Calu3 (cell line): ENCODE results near the gene ATP6V1G1. TPM values are rescaled to one million over a fixed set of nuclear protein-coding genes. Genes with fewer than 3 reads are reported as not detected.

Experiments
- BruUV-seq: library from RNA; stranded (reverse); fragments of 400-500 nt; replicated peaks from 2 replicates; lab custom pipeline; 2021; lab: Mats Ljungman, UMichigan
- CTCF ChIA-PET: fragments of 300-600 bp; sonication (Branson Sonifier 250); formaldehyde crosslinking; loops from one replicate; lab custom pipeline; 2022; ENCODE audit warnings: antibody characterized with exemption; lab: Charles Lee
- DNase-seq: peaks from one replicate; pipeline ENCODE4 v3.0.0; 2022
- H3K27ac Mint-ChIP-seq: one replicate; pipeline ENCODE4 v1.8.0; 2022; ENCODE audit warnings: mixed read lengths; ENCODE audit not compliant: unreplicated experiment
- H3K27me3 Mint-ChIP-seq: one replicate; pipeline ENCODE4 v1.8.0; 2022; ENCODE audit warnings: mixed read lengths; ENCODE audit not compliant: unreplicated experiment
- H3K36me3 Mint-ChIP-seq: one replicate; pipeline ENCODE4 v1.8.0; 2022; ENCODE audit warnings: mild to moderate bottlenecking, moderate library complexity, mixed read lengths; ENCODE audit not compliant: insufficient read depth, unreplicated experiment
- H3K4me1 Mint-ChIP-seq: one replicate; pipeline ENCODE4 v1.8.0; 2022; ENCODE audit warnings: mild to moderate bottlenecking, low read depth, mixed read lengths; ENCODE audit not compliant: unreplicated experiment
- H3K4me3 Mint-ChIP-seq: one replicate; pipeline ENCODE4 v1.8.0; 2022; ENCODE audit warnings: mild to moderate bottlenecking, low read depth, moderate library complexity, mixed read lengths; ENCODE audit not compliant: unreplicated experiment
- H3K9me3 Mint-ChIP-seq: one replicate; pipeline ENCODE4 v1.8.0; 2022; ENCODE audit warnings: low read depth, mixed read lengths; ENCODE audit not compliant: unreplicated experiment
- CTCF ChIP-seq: fragments of 200-600 bp; IDR thresholded peaks from one replicate; pipeline ENCODE4 v1.8.0; 2022; ENCODE audit warnings: antibody characterized with exemption; ENCODE audit not compliant: unreplicated experiment
- intact Hi-C: fragments of 100-400 bp; cut with micrococcal nuclease; formaldehyde crosslinking; loops from one replicate; pipeline ENCODE4 v1.10.0; 2022; ENCODE audit not compliant: unreplicated experiment
- total RNA-seq: library from RNA; stranded (reverse); gene quantifications from 2 replicates; pipeline ENCODE4 v1.2.3, GENCODE V29; 2022

ATP6V1G1 gene
- total RNA-seq, 1 experiment from 2014 or later, result 50.1 TPM

DNA sequence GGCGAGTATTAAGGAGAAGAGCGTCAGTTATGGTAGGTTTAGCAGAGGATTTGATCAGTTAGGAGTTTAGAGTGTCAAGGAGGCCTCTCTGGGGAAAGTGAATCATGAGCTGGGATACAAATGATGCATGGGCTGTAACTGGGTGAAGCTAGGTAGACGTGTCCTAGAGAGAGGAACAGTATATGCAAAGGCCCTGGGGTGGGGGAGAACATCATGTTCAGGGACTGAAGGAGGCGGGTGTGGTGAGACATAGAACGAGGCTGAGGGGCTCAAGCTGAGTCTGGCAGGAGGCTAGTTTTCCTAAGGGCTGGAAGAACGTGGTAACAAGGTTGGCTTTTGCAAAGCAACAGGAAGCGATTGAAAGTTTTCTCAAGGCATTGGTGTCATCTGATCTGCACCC lies 34.0 kb downstream of the ATP6V1G1 start:
- Mint-ChIP-seq H3K27ac (no peak overlapping the region), H3K36me3 (no peaks in the 10 kb centered on the region), H3K27me3 (no peaks in the 10 kb centered on the region), H3K4me3 (no peak overlapping the region), H3K9me3 (no peaks in the 10 kb centered on the region), H3K4me1 (peaks cover 12% of the 10 kb centered on the region)
- no TSS peak for BruUV-seq
- TF ChIP-seq CTCF, result no peak
- no peak for DNase-seq
- intact Hi-C loops, result no loop called here
- CTCF ChIA-PET, result no interaction called here

DNA sequence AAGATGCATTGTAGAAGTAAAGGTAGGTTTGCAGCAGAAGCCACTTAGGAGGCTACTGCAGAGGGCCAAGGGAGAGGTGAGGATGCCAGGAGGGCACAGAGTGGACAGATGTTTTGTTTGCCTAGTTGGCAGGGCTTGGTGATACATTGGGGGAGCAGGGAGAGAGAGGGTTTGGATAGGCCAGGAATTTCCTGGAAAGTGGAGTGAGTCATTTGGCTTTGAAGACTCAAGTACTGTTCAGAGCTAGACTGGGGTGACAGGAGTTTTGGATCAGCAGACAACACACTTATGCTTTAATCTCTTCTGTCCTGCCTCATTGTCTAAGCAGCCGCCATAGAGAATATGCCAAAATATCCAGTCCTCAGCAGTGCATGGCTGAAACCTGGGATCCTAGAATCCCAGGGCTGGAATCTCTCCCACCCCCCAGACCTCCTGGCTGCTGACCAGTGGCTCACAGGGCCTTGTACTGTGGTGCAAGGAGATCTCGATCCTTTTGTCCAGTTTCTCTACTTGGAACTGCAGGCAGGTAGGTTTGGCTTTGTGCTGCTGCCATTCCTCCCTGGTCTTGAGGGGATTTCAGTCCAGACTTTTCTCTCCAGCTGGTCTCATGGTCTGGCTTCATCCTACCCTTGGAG lies 34.5 kb downstream of the ATP6V1G1 start:
- H3K36me3 Mint-ChIP-seq, result no peaks in the 10 kb centered on the region
- H3K4me3 Mint-ChIP-seq, result no peak overlapping the region
- H3K27me3 Mint-ChIP-seq, result no peaks in the 10 kb centered on the region
- H3K4me1 Mint-ChIP-seq, result peaks cover 12% of the 10 kb centered on the region
- no peak for DNase-seq
- no TSS peak for BruUV-seq
- no peak overlapping the region for H3K27ac Mint-ChIP-seq
- no peaks in the 10 kb centered on the region for H3K9me3 Mint-ChIP-seq
- TF ChIP-seq CTCF, result no peak
- CTCF ChIA-PET, result no interaction called here
- intact Hi-C loops, result no loop called here

GRCh38 chr9:114624677-114625076 lies 37.1 kb downstream of the ATP6V1G1 start:
- no peak overlapping the region for H3K4me3 Mint-ChIP-seq
- DNase-seq, result no peak
- H3K9me3 Mint-ChIP-seq, result no peaks in the 10 kb centered on the region
- no peaks in the 10 kb centered on the region for H3K27me3 Mint-ChIP-seq
- BruUV-seq, result no TSS peak
- H3K4me1 Mint-ChIP-seq, result peaks cover 12% of the 10 kb centered on the region
- intact Hi-C loops, result no loop called here
- no peaks in the 10 kb centered on the region for H3K36me3 Mint-ChIP-seq
- CTCF ChIA-PET, result no interaction called here
- no peak overlapping the region for H3K27ac Mint-ChIP-seq
- TF ChIP-seq CTCF, result no peak

DNA sequence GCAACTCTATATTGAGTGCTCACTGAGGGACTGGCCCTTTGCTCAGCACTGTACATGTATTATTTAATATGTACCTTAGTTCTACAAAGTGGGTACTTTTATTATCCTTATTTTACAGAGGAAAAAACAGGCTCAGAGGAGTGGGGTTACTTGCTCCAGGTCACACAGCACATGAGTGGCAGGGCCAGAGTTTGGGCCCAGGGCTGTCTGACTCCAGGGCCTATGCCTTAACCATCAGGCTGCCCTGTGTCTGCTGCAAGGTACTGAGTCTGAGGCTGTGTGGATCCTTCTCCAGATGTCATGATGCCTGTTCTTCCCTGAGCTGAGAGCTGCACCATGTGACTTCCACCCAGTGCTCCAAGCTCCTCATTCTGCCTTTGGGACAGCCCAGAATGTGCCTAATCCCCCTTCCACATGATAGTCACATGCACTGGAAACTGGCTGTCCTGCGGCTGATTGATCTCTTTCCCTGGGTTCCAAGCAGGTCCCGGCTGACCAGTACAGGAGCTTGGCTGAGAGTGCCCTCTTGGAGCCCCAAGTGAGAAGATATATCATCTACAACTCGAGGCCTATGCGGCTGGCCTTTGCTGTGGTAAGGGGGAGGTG lies 38.9 kb downstream of the ATP6V1G1 start:
- intact Hi-C loops, result no loop called here
- Mint-ChIP-seq H3K27me3 (no peaks in the 10 kb centered on the region), H3K4me3 (no peak overlapping the region), H3K36me3 (no peaks in the 10 kb centered on the region), H3K9me3 (no peaks in the 10 kb centered on the region), H3K4me1 (peaks cover 6% of the 10 kb centered on the region), H3K27ac (no peak overlapping the region)
- BruUV-seq, result no TSS peak
- TF ChIP-seq CTCF, result no peak
- DNase-seq, result no peak
- CTCF ChIA-PET, result no interaction called here
